Hippocampal formation (tissue), 2 donors: ENCODE data around the gene CNPY2.
"Not testable (repeated sequence)": the region's sequence is repeated elsewhere in the genome, so short reads cannot be mapped to it uniquely, and the experiment has no call there.

ENCODE experiments used
- DNase-seq, 2 donors: peaks; one replicate each; lab custom pipeline; 2025; lab: John Stamatoyannopoulos, UW

The CNPY2 gene

DNA sequence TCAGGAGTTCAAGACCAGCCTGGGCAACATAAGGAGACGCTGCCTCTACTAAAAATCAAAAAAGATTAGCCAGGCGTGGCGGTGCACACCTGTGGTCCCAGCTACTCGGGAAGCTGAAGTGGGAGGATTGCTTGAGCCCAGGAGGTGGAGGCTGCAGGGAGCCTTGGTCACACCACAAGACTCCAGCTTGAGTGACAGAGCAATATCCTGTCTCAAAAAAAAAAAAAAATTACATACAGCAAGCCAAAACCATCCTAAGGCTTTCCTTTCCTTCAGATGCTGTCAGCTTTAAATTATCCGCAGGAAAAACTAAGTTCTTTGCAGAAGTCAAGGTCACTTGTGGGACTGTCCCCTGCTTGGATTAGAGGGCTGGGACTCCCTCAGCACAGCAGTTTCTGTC, 17.0 kb downstream of the CNPY2 start:
- no peak for DNase-seq

DNA sequence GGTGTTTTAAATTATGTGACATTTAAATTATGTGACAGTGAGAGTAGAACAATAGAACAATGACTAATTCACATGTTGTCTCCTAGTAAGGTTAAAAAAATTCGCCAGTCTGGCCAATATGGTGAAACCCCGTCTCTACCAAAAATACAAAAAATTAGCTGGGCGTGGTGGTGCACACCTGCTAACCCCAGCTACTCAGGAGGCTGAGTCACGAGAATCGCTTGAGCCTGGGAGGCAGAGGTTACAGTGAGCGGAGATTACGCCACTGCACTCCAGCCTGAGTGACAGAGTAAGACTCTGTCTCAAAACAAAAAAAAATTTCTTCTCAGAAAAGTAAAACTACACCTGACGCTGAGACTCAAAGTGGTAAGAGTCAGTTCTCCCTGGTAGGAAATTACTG, 18.4 kb downstream of the CNPY2 start:
- no peak for DNase-seq

DNA sequence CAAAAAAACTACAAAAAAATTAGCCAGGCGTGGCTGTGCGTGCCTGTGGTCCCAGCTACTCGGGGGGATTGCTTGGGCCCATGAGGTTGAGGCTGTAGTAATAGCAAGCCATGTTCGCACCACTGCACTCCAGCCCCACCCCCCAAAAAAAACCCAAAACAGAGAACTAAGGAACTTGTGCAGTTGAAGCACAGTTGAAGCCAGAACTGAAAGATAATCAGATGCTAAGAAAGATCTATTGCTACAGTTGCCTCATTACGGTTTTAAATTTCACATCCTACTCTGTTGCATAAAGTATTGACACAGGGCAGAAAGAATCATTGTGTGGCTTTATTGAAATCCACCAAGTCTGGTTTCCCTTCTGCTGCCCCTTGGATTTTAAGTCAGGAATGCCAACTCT, 19.5 kb downstream of the CNPY2 start:
- no peak for DNase-seq

DNA sequence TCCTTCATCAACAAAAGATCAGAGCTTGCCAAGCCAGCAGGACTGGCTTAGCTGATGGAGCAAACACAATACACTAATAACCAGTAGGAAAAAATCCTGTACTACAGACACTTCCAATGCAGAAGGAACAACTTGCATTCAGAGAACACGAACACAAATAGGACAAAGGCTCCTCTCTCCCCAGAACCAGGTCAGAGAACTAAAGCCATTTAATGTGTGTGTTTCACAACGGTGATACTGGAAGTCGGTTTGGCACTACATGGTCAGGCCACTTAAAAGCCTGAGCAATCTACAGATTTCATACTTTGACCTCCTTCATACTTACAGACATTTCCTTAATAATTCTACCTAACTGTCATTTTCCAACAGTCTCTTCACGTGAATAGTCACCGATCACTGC, 22.0 kb downstream of the CNPY2 start:
- DNase-seq, result no peak

DNA sequence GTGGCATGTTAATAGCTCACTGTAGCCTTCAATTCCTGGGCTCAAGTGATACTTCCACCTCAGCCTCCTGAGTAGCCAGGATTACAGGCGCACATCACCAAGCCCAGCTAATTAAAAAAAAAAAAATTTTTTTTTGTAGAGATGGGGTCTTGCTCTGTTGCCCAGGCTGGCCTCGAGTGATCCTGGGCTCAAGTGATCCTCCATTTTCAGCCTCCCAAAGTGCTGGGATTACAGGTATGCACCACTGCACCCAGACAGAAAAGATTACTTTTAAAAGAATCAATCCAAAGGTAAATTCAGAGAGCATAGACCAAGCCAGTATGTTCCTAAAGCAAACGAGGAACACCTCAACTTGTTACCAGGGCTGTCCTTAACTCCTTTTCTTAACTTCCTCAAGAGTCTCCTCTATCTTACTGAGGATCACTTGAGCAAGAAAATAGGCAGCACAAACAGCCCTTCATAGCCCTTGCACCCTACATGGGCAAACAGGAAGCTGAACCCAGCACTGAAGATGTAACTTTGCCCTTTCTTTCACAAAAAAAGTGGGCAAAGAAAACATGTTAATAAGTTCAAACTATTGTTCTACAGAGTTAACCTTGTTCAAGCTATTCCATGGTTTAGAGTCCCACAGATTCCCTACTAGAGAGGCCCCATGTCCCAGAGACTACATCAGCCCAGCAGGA, 26.9 kb downstream of the CNPY2 start:
- DNase-seq, result no peak

DNA sequence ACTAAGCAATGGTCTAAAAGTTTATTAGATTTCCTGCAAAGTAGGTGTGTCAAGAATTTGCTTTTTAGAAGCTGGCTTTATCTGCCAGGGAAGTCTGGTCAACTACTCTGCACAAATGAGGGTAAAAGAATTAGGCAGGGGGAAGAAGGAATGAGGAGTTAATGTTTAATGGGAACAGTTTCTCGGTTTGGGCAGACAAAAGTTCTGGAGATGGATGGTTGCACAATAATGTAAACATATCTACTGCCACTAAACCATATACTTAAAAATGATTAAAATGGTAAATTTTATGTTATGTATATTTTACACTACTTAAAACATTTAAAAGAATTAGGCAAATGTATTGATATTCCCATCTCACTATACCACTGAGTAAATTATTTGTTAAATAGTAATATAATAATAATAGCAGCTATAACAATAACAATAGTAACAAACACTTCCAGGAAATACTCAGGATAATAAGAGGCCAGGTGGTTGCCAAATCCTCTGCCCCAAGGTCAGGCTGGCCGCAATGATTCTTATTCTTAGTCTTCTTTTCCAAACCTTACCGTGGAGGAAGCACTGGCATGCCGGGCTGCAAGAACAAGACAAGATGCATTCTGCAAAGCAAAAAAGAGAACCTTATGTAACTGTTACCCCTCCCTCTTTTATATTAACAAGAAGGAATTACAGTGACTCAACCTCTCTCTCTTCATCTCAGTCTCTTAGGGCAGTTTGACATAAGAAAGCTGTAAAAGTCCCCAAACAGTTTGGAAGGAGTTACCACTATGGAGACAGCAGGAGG, 29.6 kb downstream of the CNPY2 start:
- DNase-seq, result no peak

DNA sequence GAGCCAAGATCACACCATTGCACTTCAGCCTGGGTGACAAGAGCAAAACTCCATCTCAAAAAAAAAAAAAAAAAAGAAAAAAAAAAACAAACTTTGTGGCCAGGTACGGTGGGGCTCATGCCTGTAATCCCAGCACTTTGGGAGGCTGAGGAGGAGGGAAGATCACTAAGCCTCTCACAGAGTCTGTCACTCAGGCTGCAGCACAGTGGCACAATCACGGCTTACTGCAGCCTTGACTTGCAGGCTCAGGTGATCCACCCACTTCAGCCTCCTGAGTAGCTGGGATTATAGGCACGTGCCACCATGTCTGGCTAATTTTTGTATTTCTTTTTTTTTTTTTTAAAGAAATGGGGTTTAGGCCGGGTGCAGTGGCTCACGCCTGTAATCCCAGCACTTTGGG, 31.5 kb downstream of the CNPY2 start:
- not testable (repeated sequence) for DNase-seq

DNA sequence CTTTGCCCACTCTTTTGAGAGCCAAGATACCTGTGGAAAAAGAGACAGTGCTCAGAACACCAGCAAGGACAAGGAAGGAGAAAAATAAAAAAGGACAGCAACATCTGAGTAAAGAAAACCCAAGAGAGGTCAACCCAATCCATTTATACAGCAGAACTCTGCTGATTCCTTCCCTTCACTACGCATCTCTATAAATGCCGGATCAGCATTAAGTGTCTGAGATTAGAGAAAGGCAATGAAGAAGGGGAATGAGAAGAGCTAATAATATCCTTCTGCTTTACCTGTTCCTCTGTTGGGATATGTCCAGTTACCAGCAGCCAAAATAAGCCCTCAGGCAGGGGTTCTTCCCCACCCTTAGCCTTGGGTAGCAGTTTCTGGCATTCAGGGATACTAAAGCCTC, 33.2 kb downstream of the CNPY2 start:
- no peak for DNase-seq

DNA sequence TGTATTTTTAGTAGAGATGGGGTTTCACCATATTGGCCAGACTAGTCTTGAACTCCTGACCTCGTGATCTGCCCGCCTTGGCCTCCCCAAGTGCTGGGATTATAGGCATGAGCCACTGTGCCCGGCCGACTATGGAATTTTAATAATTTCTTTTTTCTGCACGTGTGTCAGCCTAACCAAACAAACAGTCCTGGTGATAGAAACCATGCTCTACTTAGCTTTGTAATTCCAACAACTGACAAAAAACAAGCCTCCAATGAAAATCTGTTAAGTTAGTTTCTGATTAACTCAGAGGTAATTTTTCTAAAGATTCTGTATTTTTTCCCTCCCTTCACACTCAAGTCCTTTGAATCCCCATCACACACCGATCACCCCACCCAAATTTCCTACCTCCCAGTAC, 33.8 kb downstream of the CNPY2 start:
- no peak for DNase-seq

DNA sequence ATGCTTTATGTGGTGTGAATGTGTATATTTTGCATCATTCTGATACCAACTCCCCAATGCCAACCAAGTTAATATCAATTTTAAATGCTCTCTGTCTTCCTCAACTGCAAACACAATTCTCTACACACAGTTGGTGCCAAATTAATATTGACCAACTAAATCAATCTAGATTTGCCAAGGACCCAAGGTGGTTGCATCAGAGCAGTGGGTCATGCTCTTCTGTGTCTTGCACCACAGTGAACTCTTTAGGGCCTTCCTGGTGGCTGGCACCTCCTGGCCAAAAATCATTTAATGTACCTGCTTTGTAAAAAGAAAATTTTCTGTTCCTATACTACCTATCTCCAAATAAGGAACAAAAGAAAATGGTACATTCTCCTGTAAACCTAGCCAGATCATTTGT, 34.9 kb downstream of the CNPY2 start:
- DNase-seq, result no peak

DNA sequence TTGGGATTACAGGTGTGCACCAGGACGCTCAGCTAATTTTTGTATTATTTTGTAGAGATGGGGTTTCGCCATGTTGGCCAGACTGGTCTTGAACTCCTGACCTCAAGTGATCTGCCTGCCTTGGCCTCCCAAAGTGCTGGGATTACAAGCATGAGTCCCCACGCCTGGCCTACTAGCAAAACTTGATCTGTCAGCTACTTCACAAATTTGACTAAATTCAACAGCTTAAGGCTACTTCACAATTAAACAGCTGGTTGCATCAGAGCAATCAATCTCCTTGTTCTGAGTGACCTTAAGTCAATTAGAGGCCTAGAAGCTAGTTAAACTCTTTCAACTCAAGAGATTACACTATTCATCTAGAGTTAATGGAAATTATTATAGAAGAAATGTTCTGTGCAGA, 36.9 kb downstream of the CNPY2 start:
- no peak for DNase-seq

DNA sequence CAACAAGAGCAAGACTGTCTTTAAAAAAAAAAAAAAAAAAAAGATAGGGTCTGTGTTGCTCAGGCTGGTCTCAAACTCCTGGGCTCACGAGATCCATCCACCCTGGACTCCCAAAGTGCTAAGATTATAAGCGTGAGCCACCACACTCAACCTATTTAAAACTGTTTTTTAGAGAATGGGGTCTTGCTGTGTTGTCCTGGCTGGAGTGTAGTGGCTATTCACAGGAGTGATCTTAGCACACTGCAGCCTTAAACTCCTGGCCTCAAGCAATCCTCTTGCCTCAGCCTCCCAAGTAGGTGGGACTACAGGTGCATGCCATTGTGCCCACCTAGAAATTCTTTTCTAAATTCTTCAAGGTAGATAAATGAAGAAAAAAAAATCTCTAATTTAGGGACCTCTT, 41.5 kb downstream of the CNPY2 start:
- DNase-seq, result no peak

DNA sequence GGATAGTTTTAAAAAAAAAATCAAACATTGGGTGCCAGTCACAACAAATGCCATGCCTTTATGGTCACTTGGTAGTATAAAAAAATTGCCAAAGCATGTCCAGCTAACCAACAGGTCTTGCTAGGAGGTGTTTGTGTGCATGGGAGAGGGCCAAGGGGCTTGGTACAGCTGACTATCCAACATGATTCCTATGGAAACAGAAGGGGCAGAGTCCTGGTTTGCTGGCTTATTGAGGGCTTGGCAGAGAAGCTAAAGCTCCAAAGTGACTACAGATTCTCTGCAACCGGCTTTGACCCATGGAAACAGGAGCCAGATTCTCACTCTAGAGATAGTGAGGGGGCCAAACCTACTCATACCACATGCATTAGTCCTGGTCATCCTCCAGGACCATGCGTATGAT, 43.3 kb downstream of the CNPY2 start:
- DNase-seq, result not testable (repeated sequence)

DNA sequence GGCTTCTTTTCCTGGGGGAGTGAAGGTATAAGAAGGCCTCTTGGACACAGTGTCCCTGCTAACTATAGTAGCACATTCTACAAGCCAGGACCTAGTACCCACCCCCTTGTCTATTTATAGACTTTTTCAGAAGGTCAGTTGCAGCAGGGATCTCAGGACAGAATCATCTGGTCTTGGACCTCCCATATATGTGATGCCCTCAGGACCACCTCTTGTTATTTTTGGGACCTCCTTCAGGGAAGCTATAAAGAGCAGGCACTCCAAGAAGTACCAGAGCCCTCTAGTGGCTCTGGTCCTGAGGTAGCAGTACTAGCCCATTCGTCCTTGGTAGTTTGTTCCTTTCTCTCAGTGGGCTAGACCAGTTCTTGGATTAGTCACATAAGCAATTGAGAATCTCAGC, 44.8 kb downstream of the CNPY2 start:
- no peak for DNase-seq

DNA sequence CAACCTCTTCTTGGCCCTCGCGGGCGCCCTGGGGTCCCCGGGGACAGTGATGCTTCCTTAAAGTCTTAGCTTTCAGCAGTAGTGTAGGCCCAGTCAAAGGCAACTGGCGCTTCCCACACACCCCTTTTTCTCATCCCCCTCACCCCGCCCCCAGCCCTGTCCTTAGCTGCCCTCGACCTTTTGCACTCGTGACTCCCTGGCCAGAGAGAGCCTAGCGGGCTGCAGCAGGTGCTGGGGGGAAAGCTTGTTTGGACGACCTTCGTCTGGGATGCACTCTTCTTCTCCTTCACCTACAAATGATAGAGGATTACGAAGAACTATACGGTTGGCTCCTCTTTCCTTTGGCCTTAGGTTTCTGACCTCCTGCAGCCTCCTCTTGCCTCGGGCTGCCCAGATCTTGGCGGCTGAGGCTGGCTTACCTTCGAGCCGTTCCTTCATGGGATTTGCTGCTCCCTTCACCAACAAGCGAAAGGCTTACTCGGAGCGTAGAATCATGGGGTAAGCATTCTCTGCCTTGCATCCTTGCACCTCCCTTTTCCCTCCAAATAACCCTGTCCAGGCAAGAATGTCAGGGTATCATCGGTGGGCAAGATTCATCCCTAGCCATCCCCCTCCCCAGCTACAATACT, 48.2 kb downstream of the CNPY2 start:
- no peak for DNase-seq

DNA sequence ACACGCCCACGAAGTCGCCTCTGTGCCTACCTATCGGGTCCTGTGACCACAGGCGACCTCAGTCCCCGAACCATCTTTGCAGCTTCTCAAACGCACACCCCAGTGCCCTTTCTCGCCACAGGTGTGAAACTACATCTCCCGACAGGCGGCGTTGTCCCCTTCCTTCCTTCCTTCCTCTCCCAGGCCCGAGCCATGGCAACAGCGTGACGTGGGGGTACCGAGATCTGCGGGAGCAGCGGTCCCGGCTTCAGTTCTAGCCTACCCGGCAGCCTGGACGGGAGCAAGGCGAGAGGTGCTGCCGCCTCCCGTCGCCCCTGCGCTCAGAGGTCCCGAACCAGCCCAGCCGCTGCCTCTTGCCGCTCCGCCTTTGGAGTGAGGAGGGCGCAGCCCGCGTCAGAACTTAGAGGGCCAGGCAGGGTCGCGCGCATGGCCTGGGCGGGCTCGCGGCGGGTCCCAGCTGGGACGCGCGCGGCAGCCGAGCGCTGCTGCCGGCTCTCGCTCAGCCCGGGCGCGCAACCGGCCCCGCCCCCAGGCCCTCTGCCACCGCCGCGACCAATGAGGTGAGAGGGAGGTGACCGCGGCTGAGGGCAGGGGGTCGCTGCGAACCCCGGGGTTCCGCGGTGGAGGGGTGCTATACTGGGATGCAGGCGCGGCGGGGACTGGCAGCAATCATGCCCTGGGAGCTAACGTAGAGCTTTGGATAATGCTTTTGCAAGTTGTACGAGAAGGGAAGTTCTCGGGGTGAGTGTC, 48.9 kb downstream of the CNPY2 start, which contains the start of gene COQ10A:
Gene COQ10A, plus strand, starts transcription at position 250 of the 750 bp plus-strand sequence. Its CDS starts 177 bp downstream, at position 427.
- DNase-seq, result peak; percentile 81 to 85

DNA sequence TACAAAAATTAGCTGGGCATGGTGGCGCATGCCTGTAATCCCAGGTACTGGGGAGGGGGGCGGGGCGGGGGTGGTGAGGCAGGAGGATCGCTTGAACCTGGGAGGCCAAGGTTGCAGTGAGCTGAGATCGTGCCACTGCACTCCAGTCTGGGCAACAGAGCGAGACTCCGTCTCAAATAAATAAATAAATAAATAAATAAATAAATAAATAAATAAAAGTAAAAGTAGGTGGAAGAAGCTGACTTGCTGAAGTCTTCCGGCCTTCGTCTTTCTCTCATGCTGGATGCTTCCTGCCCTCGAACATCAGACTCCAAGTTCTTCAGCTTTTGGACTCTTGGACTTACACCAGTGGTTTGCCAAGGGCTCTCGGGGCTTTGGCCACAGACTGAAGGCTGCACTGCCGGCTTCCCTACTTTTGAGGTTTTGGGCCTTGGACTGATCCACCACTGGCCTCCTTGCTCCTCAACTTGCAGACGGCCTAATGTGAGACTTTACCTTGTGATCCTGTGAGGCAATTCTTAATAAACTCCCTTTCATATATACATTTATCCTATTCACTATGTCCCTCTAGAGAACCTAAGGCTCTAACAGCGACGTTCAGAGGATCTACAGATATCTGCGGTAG, 49.6 kb downstream of the CNPY2 start:
- not testable (repeated sequence) for DNase-seq

DNA sequence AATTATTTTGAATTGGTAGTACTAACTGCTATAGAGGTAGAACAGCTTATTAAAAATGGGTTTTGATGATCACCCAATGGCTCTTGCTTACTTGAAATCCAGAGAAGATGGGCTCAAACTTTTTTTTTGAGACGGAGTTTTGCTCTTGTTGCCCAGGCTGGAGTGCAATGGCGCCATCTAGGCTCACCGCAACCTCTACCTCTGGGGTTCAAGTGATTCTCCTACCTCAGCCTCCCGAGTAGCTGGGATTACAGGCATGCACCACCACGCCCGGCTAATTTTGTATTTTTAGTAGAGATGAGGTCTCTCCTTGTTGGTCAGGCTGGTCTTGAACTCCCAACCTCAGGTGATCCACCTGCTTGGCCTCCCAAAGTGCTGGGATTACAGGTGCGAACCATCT, 52.8 kb downstream of the CNPY2 start:
- DNase-seq, result not testable (repeated sequence)

DNA sequence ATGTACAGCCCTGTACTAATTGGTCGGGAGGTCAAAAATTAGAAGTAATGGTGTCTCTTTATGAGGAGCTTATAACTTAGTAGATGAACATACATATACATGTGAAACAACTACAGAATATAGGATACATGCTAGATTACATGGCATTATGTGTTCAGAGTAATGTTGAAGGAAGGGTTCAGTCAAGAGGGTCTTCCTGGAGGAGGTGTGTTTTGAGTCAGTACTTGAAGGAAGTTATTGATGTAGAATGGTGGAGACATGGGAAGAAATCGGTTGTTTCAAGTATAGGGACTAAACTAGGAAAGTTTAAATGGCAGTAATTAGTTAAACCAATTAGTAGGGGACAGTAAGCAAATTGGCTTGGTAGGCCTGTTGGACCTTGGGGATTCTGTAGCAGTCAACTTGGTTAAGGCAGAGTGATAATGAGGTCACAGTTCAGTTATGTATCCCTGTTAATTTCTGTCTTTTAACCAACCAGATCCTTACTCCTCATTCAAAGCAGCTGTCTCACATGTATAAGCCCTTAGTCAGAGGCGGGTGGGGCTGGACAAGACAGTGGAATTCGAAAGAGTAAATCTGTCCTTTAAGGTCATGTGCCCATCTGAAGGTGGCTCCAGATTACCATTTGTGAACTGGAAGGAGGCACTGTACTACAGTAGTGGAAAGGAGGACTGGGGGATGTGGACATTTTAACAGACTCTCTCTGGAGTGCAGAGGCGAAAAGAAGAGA, 54.1 kb downstream of the CNPY2 start:
- no peak for DNase-seq

DNA sequence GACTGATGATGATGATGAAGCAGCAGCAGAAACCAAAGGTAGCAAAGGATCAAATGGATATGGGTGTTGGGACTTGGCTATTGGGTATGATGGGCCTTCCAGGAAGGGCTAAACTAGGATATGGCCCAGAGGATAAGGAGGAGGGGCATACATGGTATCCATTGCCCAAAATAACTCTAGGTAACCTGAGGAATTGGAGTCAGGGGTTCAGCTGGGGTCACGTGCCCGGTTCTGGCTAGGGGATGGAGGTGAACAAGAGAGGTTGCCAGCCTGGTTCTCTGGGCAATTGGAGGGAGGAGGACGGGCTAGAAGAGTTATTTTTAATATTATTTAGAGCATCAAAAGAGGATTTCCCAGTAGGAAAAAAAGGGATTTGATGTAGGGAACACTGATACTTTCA, 54.9 kb downstream of the CNPY2 start:
- no peak for DNase-seq

DNA sequence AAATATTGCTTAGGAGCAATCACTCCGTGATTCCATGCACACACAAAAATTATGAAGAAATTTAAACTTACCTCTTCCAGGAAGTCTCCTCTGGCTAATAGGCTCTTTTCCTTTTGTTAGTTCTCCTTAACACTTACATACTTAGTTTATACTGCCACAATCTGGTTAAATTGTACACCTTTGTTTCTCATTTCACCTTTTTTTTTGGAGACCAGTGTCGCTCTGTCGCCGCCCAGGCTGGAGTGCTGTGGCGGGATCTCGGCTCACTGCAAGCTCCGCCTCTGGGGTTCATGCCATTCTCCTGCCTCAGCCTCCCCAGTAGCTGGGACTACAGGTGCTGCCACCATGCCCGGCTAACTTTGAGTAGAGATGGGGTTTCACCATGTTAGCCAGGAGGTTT, 55.4 kb downstream of the CNPY2 start:
- no peak for DNase-seq
